Sigmoid colon (tissue), 4 donors: ENCODE results near the gene ADA.

ENCODE experiments used
- CTCF ChIP-seq, 4 experiments: fragments of 450-650 bp in 3 of 4; fragments of 200-600 bp in 1 of 4; IDR thresholded peaks; one replicate each; pipeline ENCODE4 v1.5.1; 2016 to 2019; ENCODE audit warnings: antibody characterized with exemption in 4 of 4, mild to moderate bottlenecking in 3 of 4, moderate library complexity in 2 of 4
- EP300 ChIP-seq, 4 donors: sonication (generic); formaldehyde crosslinking; IDR thresholded peaks; one replicate each; pipeline ENCODE4 v1.6.1; 2017; ENCODE audit warnings: antibody characterized with exemption in 4 of 4
- POLR2A ChIP-seq, 2 donors: fragments of 450-650 bp; IDR thresholded peaks; one replicate each; pipeline ENCODE4 v1.6.1; 2016; ENCODE audit warnings: antibody characterized with exemption in 2 of 2, mild to moderate bottlenecking in 2 of 2, moderate library complexity in 2 of 2

- TF ChIP-seq CTCF (IDR thresholded peaks at IDR 0.05) (no peak), EP300 (IDR thresholded peaks at IDR 0.05) (no peak), POLR2A (IDR thresholded peaks at IDR 0.05) (no peak)
Observed at GRCh38 chr20:44580581-44581268, 70.8 kb downstream of the ADA start.
